Adrenal gland (tissue), 12 donors: ENCODE data around the gene PMPCA. TPM values are rescaled to one million over a fixed set of nuclear protein-coding genes. Genes with fewer than 3 reads are reported as not detected.

ENCODE experiments used
- DNase-seq, 7 donors: peaks; one replicate each; pipeline ENCODE4 v3.0.0-alpha.2; 2019 to 2020
- H3K27ac ChIP-seq, 5 donors: fragments of 200-600 bp; sonication (generic) in 4 of 5; 1 replicate in 3 of 5; 2 replicates in 2 of 5; pipeline versions ENCODE4 v1.5.1 to v1.8.0; 2016 to 2020; ENCODE audit warnings: mild to moderate bottlenecking in 1 of 5
- H3K27me3 ChIP-seq: fragments of 200-600 bp; 2 replicates; pipeline ENCODE4 v1.8.0; 2021
- H3K36me3 ChIP-seq, 2 donors: fragments of 200-600 bp; replicated peaks in 1 of 2; 1 replicate in 1 of 2; 2 replicates in 1 of 2; pipeline versions ENCODE4 v1.5.1 to v1.8.0; 2018 to 2022
- H3K4me1 ChIP-seq, 2 donors: fragments of 200-600 bp; replicated peaks in 1 of 2; 1 replicate in 1 of 2; 2 replicates in 1 of 2; pipeline versions ENCODE4 v1.5.1 to v1.8.0; 2018 to 2021
- H3K4me3 ChIP-seq, 4 donors: fragments of 200-600 bp; sonication (generic) in 3 of 4; one replicate each; pipeline ENCODE4 v1.5.1; 2016 to 2018
- H3K9me3 ChIP-seq, 3 donors: fragments of 200-600 bp; sonication (generic) in 1 of 3; replicated peaks in 1 of 3; 1 replicate in 2 of 3; 2 replicates in 1 of 3; pipeline versions ENCODE4 v1.5.1 to v1.8.0; 2016 to 2021
- POLR2A ChIP-seq, 2 donors: fragments of 450-650 bp; IDR thresholded peaks; one replicate each; pipeline ENCODE4 v1.6.1; 2017; ENCODE audit warnings: antibody characterized with exemption in 2 of 2, mild to moderate bottlenecking in 2 of 2, moderate library complexity in 1 of 2
- WGBS, 4 donors: extraction: QIAGEN DNeasy Blood & Tissue Kit in 2 of 4; methylation state at CpG; one replicate each; pipeline versions ENCODE4 v1.1.5 to v1.1.7; 2013 to 2017; 5-methylcytosine and 5-hydroxymethylcytosine counted together
- intact Hi-C, 2 donors: fragments of 100-400 bp; cut with DNase I; formaldehyde crosslinking; loops; one replicate each; pipeline versions ENCODE4 v1.14.1 to v1.15.0; 2022 to 2023
- polyA plus RNA-seq, 3 donors: library from polyadenylated mRNA; stranded (reverse); fragments of 200-250 nt in 2 of 3; fragments of 350-450 nt in 1 of 3; fragmentation: Illumina TruSeq in 1 of 3; extraction: RNeasy Lipid Tissue Mini Kit (QIAGEN cat#74804) in 1 of 3; gene quantifications; one replicate each; pipeline ENCODE4 v1.2.3, GENCODE V29; 2013 to 2014
- total RNA-seq, 9 donors: library from RNA; depleted of rRNA in 4 of 9; stranded (reverse); fragments of >200 nt in 4 of 9; fragments of 120-200 nt in 1 of 9; fragmentation: NEBNext Ultra II Directional in 1 of 9; extraction: Animal tissue kit (Norgen Biotek cat#: 25700) in 1 of 9; gene quantifications; one replicate each; pipeline versions ENCODE4 v1.1.0 to v1.2.4, GENCODE V29; 2013 to 2023
- TF ChIP-seq, protein P1 (sequence below), 6 experiments: fragments of 450-650 bp in 4 of 6; fragments of 200-600 bp in 2 of 6; sonication (generic) in 1 of 6; IDR thresholded peaks; 1 replicate in 5 of 6; 2 replicates in 1 of 6; pipeline versions ENCODE4 v1.5.1 to v1.8.0; 2016 to 2021; ENCODE audit warnings: antibody characterized with exemption in 6 of 6, mild to moderate bottlenecking in 2 of 6, moderate library complexity in 1 of 6
- donor health status: healthy with polysubstance abuse.
- donor health status: Bipolar disorder and iron deficiency.
- donor health status: DM: yes; HTN: yes; CAD: no.
- donor health status: DM: no; HTN: no; CAD: no.
- donor health status: DM: no; HTN: no; CAD: no.
- donor health status: DM: yes; HTN: yes; CAD: no.

Gene PMPCA
- total and polyA plus RNA-seq, 12 donors: 43.4 to 138 (median 81.6) TPM

DNA sequence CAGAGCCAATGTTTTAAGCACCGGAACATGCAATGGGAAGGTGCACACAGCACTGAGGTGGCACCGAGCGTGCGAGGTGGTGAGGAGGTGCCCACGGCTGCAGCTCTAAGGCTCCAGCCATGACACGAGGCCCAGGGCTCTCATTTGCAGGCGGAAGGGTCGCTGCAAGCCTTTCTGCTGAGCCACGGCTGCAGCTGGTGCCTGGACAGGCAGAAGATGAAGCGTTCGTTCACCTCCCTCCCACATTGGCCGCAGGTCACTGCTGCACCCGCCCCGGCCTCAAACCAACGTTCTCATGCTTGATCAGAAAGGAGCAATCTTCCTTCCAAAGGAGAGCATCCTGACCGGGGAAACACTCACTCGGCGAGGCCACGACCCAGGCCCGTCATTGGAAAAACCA lies 33.6 kb downstream of the PMPCA start:
- H3K27me3 ChIP-seq: no peaks in the 10 kb centered on the region
- no peaks in the 10 kb centered on the region for H3K9me3 ChIP-seq
- TF ChIP-seq, protein P1, sequence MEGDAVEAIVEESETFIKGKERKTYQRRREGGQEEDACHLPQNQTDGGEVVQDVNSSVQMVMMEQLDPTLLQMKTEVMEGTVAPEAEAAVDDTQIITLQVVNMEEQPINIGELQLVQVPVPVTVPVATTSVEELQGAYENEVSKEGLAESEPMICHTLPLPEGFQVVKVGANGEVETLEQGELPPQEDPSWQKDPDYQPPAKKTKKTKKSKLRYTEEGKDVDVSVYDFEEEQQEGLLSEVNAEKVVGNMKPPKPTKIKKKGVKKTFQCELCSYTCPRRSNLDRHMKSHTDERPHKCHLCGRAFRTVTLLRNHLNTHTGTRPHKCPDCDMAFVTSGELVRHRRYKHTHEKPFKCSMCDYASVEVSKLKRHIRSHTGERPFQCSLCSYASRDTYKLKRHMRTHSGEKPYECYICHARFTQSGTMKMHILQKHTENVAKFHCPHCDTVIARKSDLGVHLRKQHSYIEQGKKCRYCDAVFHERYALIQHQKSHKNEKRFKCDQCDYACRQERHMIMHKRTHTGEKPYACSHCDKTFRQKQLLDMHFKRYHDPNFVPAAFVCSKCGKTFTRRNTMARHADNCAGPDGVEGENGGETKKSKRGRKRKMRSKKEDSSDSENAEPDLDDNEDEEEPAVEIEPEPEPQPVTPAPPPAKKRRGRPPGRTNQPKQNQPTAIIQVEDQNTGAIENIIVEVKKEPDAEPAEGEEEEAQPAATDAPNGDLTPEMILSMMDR (IDR thresholded peaks at IDR 0.05): no peak
- no peak for TF ChIP-seq POLR2A (IDR thresholded peaks at IDR 0.05)
- H3K36me3 ChIP-seq: peaks cover 0 to 78% of the 10 kb centered on the region in 2 donors
- no peak overlapping the region for H3K27ac ChIP-seq
- no peak overlapping the region for H3K4me3 ChIP-seq
- DNase-seq: peak in 1 of 7 donors; percentile 15
- peaks cover 13 to 16% of the 10 kb centered on the region in 2 donors for H3K4me1 ChIP-seq
- WGBS, 4 donors: 89 to 93% (median 92%) methylated on average over 12 to 20 of the region's 20 CpGs
- intact Hi-C loops: no loop called here

DNA sequence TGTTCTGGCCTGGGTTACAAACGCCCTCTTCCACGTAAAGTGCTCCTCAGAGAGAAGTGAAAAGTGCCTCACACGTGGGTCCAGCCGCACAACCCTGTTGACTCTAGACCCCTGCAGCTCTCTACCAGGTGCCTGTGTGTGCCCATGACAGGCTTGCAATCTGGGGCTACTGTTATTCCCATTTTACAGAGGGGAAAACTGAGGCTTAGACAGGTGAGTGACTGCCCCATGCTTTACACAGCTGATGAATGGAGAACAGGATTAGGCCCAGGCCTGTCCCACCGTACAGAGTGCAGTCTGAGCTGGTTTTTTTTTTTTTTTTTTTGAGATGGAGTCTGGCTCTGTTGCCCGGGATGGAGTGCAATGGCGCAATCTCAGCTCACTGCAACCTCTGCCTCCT lies 35.3 kb downstream of the PMPCA start:
- WGBS, 4 donors: 90 to 94% (median 93%) methylated on average over 5 to 7 of the region's 7 CpGs
- DNase-seq: no peak
- H3K27me3 ChIP-seq: no peaks in the 10 kb centered on the region
- intact Hi-C loops: no loop called here
- H3K27ac ChIP-seq: no peak overlapping the region
- H3K9me3 ChIP-seq: no peaks in the 10 kb centered on the region
- peaks cover 8 to 9% of the 10 kb centered on the region in 2 donors for H3K4me1 ChIP-seq
- TF ChIP-seq POLR2A (IDR thresholded peaks at IDR 0.05): no peak
- TF ChIP-seq, protein P1 (IDR thresholded peaks at IDR 0.05): no peak
- peaks cover 0 to 95% of the 10 kb centered on the region in 2 donors for H3K36me3 ChIP-seq
- H3K4me3 ChIP-seq: no peak overlapping the region

DNA sequence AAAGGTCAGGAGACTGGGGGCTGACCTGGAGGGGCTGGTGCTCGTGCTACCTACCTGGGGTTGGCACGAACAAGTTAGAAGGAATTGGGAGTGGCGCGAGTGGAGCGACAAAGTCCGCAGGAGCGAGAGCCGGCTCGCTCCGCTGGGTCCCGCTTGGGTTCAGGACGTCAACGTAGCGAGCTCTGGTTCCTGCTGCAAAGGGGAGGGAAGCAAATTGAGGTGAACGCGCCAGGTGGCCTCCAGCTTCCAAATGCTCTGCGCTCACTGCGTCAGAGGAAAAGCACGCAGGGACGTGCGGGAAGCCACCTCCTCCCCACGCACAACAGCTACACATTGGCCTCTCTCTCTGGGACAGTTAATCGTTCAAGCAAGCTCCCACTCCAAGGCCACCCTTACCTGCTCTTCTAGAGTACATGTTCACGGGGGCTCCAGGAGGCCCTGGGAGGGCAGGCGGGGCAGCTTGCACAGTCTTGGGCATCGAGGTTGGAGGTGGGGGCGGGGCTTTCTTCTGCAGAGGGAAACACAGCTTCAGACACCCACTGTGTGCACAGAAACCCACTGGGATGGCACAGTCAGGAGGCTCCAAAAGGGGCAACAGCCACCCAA lies 36.8 kb downstream of the PMPCA start:
- DNase-seq: no peak
- Histone ChIP-seq H3K4me3 (no peak overlapping the region), H3K27ac (no peak overlapping the region), H3K4me1 (peaks cover 0 to under 1% of the 10 kb centered on the region in 2 donors), H3K9me3 (no peaks in the 10 kb centered on the region), H3K27me3 (no peaks in the 10 kb centered on the region), H3K36me3 (peaks cover 0 to 92% of the 10 kb centered on the region in 2 donors)
- no peak for TF ChIP-seq POLR2A (IDR thresholded peaks at IDR 0.05)
- TF ChIP-seq, protein P1 (IDR thresholded peaks at IDR 0.05): no peak
- intact Hi-C loops: no loop called here
- 91 to 93% (median 92%) methylated on average over 20 to 27 of the region's 27 CpGs for WGBS, 4 donors

DNA sequence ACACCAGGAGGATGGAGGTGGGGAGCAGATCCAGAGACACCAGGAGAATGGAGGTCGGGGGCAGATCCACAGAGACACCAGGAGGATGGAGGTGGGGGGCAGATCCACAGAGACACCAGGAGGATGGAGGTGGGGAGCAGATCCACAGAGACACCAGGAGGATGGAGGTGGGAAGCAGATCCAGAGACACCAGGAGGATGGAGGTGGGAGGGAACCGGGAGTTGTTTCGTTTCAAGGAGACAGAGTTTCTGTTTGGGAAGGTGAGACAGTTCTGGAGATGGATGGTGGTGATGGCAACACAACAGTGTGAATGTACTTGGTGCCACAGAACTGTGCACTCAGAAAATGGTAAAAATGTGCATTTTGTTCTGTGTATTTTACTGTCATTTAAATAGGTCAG lies 38.2 kb downstream of the PMPCA start:
- H3K27me3 ChIP-seq: no peaks in the 10 kb centered on the region
- no peaks in the 10 kb centered on the region for H3K9me3 ChIP-seq
- no peak overlapping the region for H3K4me3 ChIP-seq
- H3K4me1 ChIP-seq: no peaks in the 10 kb centered on the region
- WGBS, 4 donors: 83 to 97% (median 88%) methylated on average over 3 of the region's 3 CpGs
- H3K36me3 ChIP-seq: peaks cover 0 to 84% of the 10 kb centered on the region in 2 donors
- no peak for TF ChIP-seq POLR2A (IDR thresholded peaks at IDR 0.05)
- TF ChIP-seq, protein P1 (IDR thresholded peaks at IDR 0.05): no peak
- H3K27ac ChIP-seq: no peak overlapping the region
- no peak for DNase-seq
- intact Hi-C loops: no loop called here
